GM19463 (cell line): ENCODE data around the gene DHRS7C.

Experiments used
- ATAC-seq: cut with Tn5 transposase; IDR thresholded peaks from one replicate; pipeline ENCODE4 v1.9.1; 2021; ENCODE audit warnings: mild to moderate bottlenecking, moderate library complexity; ENCODE audit not compliant: unreplicated experiment

Gene DHRS7C, protein sequence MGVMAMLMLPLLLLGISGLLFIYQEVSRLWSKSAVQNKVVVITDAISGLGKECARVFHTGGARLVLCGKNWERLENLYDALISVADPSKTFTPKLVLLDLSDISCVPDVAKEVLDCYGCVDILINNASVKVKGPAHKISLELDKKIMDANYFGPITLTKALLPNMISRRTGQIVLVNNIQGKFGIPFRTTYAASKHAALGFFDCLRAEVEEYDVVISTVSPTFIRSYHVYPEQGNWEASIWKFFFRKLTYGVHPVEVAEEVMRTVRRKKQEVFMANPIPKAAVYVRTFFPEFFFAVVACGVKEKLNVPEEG

DNA sequence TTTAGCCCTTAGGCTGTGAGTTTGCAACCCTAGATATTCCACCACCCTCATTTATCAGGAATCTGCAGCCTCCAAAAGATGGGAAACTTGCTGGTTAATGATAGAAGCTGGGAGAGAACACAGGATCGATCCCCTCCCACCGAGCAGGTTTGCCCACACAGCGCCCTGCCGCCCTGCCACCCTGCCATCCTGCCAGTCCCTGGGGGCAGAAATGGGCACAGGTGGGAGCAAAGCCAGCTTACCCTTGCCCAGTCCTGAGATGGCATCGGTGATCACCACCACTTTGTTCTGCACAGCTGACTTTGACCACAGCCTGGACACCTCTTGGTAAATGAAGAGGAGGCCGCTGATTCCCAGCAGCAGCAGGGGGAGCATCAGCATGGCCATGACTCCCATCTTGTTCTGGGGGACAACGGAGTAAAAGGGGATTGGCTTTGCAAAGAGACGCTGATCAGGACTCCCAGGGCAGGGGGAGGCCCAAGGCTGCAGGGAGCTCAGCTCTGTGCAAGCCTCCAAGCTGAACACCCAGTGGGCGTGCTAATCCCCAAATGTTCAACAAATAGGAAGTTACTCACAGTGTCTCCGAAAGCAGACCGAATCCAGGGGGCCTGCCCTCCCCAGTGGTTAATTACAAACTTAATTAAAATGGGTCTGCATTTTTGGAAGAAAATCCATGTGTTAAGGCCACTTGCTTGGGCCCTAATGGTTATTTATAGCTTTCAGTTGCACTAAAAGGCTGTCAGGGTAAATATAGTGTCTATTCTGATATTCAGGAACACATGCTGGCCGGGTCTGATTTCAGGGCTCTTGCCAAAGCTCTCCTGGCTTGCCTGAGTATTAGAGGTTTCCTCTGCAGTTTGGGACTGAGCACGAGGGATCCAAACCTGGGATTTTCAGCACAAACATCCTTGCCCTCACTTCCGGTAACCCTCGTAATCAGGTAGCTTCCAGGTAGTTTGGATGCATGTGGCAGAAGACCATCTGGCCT, at the start of gene DHRS7C:
Gene DHRS7C (minus strand): TSS at position 704 of the 988 bp plus-strand sequence. CDS start 308 bp downstream, at position 396.
- no peak for ATAC-seq

DNA sequence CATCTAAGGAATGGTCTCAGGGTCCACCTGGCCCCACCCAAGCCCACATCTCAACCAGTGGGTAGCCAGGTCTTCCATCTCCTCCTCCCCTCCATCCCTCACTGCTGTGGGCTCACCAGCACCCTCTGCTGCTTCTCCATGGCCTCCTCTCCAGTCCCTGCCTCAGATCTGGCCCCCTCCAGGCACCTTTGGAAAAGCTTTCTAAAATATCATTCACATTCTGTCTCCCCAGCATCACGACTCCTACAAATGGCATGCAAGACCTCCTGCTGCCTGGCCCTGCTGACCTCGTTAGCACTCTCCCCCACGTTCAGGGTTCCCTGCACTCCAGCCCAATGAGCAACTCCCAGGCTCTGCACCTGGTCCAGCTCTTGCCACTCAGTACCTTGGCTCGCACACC, 48.0 kb upstream of the DHRS7C start:
- no peak for ATAC-seq

DNA sequence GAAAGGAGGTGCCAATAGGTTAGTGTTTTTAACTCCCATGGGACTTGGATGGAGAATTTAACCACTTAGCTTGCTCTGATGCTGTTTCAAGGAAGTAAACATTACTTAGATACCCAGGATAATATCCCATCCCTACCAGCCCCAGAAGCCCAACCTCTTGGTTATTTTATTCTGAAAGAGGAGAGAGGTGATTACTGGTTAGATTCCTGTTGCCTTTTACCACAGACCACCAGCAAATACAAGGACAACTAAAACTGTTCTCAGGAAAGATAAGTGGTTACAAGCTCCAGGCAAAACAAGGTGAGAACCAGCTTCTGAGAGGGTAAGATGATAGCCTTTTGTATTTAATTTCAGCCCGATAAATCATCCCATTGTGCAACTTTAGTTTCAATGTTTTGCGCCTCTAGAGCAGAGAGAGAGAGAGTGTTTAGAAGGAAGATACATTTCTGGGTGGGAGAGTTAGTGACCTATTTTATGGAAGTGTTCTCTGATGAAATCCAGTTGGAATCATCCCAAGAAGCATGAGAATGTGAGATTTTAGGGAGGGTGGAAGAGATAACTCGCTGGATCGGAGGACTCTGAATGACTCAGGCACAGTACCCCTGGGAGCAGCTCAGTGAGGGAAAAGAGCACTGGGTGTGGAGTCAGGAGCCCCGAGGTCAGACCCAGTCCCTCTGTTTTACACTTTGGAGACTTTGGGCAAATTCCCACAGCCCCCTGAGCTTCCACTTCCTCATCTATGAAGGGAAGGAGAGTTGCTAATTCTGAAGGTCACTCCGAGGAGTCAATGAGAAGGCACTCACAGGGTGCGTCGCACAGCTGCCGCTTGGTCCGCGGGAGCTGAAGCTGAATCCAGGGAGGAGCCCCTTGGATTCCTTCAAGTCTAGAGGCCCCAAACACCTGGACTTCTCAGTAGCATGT, 46.4 kb upstream of the DHRS7C start:
- no peak for ATAC-seq

DNA sequence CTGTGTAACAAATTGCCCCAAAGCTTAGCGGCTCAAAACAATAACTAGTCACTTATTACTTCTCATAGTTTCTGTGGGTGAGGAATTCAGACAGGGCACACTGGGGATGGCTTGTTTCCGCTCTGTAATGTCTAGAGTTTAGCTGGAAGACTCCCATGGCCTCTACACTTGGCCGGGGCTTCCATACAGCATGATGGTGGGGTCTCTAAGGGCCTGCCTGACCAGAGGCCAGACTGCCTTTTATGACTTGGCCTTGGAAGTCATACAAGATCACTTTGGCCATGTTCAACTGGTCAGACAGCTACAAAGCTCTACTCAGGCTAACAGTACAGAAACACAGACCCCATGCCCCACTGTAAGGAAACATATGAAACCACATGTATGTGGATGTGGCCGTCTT, 42.5 kb upstream of the DHRS7C start:
- ATAC-seq = no peak

DNA sequence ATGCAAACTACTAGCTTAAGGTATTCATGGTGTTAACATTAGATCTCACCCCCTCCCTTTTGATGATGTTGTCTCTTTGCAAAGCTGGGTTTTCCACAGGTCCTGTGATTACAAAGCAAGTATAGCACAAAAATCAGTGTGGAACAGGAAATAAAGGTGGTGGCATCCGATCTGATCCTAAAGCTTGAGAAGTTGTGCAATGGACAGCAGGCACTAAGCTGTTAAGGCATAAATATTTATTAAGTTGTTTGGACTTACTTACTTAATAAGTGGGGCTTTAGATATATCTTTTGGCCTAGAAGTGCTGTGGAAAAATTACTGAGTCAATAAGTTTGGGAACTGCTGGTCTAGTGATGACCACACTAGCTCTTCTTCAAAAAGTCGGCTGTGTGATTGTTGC, 39.3 kb upstream of the DHRS7C start:
- ATAC-seq = no peak

DNA sequence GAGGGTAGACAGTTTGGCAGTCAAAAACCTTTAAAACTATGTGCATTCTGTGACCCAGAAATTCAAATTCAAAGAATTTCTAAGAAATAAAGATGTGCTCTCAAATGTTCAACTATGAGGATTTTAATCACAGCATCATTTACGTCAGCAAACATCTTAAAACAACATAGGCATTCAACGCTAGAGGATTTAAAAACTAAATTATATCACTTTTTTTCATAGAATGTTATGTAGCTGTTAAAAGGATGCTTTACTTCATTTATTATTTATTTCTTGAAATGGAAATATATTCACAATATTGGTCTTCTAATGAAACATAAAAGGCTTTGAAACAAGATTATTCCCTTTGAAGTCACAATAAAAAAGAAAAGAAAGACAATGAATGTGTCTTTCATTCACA, 38.0 kb upstream of the DHRS7C start:
- no peak for ATAC-seq

DNA sequence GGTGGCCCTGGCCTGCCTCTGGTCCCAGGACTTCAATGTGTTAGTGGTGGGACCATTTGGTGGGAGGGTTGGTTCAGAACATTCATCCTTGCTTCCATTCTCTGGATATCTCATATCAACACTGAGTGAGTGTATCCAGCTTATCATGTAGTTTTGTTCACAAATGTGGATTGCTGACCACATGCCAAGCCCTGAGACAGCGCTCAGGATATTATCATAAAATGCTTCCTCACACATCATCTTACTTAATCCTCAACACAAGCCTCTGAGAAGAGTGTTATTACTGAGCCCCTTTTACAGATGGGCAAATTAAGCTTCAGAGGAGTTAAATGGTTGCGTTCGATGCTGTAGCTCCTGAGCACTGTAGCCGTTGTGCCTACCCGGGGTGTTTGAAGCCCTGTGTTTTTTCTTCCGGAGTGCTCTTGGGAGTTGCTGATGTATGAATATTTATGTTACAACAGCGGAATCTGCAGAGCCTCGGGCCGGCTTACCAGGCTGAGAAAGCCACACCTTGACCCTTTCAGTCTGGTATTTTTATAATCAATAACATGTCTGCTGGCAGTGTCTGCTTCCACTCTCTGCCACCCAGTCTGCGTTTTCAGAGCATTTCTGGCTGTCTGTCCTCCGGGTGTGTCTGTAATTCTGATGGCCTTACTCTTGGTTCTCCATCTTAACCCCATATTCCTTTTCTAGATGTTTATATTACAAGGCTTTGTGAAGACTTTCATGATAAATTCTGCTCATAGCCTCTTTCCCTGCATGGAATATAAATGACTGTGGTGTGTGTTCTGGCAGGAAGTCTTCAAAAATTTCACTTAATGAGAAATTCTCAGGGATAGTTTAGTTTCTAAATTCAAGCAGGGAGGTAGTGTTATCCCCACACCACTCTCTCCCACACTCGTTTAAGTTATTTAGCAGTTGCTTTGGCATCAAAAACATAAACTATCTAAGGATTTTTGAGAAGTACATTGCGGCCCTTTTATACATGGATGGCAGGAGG, 37.2 kb upstream of the DHRS7C start:
- ATAC-seq = no peak

DNA sequence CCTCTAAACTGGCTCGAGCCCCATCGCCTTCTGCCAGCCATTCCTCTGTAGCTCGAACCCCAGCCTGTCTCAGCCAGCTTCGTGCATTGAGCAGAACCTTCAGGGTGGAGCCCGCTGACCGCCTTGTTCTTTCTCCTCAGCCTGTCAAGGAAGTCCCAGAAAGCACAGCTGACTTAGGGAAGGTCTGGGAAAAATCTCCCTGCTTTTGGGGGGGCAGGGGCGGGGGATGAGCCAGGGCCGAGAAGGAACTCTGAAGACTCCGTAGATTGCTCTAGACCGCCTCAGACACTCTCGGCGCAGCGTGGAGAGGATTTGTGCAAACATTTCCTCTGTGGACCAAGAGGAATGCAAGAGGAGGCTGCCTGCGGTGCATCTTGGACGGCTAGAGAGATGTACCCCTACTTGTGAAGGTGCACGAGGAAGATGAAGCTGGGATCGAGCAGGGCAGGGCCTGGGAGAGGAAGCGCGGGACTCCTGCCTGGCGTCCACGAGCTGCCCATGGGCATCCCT, 34.3 kb upstream of the DHRS7C start, which contains the start of gene GLP2R:
Gene GLP2R (plus strand): TSS at position 284 of the 510 bp plus-strand sequence. CDS start 140 bp downstream, at position 424.
- ATAC-seq = no peak

DNA sequence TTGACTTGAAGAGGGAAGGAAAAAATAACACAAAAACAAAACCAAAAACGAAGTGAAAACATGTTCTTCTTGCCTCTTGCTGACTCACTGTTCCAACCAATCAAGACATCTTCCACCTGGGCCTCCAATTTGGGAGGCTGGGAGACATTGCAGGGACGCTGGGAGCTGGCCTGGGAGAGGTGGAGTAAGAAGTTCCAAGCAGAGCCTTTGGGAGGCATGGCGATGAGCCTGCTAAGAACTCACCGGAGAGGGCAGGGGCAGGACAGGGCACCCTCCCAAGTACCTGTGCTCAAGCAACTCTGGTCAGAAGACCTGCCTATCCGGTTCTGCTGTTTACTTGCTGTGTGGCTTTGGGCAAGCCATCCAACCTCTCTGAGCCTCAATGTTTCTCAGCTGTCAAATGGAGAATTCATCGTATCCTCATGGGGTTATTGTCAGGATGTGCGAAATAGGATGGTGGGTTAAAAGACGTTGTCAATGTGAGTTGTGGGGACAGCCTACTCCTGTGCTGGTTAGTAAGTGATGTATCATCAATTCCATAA, 33.5 kb upstream of the DHRS7C start:
- ATAC-seq = no peak

DNA sequence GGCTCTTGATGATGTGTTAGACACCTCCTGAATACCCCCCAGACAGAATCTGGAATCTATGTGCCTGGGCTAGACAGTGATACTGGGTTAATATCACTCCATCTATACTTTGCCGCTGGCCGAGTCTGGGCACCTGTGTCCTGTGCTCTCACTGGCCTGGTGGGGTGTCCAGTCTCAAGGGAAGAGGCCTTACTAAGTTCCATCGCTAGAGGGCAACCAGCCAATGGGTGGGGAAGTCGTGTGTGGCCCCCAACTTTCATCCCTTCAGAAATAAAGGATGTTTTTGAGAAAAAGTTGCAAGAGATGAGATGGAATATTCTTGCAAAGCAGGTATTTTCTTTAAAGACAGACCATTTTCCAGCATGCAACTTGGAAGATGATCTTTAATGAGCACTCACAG, 32.7 kb upstream of the DHRS7C start:
- ATAC-seq = no peak

DNA sequence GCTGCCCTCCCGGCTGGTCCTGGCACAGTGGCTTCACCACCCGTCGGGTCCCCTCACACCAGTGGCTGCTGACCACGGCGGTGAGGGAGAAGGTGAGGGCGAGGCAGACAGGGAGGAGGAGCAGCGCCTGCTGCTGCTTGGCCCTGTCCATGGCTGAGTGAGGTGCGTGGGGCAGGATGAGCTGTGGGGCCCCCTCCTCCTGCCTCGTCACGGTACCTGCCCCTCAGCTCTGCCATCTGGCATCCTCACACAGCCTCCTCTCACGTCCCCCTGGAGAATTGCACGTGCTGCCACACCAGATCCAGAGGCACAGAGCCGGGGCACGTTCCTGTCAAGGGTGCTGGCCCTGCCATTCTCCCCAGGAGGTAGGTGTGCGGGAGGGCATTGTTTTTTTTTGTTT, 30.5 kb upstream of the DHRS7C start, which contains the start of gene GSG1L2:
Gene GSG1L2 (minus strand): TSS at position 159 of the 400 bp plus-strand sequence. CDS start 8 bp downstream, at position 151.
- ATAC-seq = no peak

DNA sequence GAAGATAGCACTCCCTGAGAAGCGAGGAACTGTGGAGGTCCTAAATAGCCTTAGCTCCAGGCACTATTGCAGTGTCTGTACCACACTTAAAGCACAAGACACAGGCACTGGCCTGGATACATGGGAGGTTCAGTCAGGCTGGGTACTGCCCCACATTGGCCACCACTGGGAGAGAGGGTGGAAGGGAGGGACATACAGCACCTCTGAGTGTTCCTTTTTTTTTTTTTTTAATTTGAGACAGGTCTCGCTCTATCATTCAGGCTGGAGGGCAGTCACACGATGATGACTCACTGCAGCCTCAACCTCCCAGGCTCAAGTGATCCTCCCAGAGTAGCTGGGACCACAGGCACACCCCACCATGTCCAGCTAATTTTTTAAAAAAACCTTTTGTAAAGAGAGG, 29.1 kb upstream of the DHRS7C start:
- ATAC-seq = no peak

DNA sequence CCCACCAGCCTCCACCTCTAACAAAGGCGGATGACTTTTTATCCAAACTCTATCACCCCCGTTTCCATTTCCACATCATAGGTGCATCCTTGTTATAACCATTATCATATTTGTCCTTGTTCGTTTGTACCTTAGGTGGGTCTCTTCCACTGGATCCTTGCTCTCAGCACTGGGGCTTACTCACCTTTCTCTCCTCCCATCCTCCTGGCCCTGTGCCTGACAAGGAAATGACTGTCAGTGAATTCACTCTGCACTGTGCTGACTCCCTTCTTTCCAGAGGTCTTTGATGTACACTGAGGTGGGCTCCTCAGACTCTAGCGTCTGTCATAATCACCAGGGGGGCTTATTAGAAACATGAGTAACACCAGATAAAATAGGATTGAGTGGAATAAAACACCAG, 27.4 kb upstream of the DHRS7C start:
- ATAC-seq = no peak

DNA sequence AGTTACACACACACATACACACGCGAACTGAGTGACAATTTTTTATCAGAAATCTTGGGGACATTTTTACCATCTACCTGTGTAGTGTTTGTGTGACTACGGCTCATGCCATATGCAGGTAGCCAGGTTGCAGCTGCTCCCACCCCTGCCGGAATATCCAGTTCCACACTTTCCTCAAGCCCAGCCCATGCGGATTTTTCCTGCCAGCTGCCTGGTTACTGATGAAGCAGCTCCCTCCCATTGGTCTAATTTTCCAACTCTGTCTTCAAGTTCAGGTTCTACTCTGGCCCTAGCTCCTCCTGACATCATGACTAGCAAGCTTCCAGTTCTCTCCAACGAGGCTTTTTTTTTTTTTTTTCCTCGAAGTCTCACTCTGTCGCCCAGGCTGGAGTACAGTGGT, 25.7 kb upstream of the DHRS7C start:
- ATAC-seq = no peak

DNA sequence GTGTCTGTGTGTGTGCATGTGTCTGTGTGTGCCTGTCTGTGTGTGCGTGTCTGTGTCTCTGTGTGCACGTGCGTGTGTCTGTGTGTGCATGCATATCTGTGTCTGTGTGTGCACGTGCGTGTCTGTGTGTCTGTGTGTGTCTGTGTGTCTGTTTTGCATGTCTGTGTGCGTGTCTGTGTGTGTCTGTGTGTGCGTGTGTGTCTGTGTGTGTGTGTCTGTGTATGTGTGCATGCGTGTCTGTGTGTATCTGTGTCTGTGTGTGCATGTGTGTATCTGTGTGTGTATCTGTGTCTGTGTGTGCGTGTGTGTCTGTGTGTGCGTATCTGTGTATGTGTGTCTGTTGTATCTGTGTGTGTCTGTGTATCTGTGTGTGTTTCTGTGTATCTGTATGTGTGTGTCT, 25.1 kb upstream of the DHRS7C start:
- no peak for ATAC-seq

DNA sequence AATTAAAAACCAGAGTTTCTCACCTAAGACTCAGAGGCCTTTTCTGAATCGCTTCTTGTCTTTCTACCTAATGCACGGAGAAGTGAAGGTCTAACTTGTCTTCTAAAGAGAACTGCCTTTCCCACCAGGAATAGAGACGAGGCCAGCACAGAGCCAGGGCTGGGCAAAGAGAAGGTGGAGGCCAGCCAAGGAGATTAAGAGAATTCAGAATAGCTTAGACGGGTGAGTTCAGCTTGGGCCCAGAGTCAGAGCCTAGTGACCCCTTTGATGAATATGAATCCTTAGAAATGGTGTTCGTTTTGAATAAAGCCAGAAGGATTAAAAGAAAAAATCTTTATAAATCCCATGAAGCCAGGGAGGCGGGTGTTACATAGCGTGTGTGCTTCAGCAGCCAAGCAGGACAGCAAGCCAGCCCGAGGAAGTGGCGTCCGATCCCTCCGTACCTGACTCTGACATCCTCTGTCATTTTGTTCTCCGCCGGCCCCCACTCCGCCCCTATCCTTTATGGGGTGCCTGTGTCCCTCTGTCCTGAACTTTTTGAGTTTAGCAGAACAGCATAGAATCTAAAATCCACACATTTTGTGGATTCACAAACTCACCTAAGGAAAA, 23.0 kb upstream of the DHRS7C start:
- no peak for ATAC-seq

DNA sequence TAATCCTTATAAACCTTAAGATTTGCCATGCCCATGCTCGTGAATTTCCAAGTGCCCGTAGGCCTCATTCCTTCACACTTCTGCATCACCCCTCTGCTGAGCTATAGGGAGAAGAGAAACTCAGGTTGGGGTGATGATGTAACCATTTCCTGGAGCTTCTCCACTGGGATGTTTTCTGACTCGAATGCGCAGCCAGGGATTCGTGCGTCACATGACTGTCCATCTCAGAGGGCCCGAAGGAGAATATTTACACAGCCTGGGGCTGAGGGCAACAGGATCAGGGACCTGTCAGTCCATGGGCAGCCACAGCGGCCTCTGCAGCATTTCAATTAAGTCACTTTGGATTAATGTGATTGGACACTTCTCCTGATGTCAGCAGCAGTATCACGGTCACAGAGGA, 21.8 kb upstream of the DHRS7C start:
- ATAC-seq = no peak

DNA sequence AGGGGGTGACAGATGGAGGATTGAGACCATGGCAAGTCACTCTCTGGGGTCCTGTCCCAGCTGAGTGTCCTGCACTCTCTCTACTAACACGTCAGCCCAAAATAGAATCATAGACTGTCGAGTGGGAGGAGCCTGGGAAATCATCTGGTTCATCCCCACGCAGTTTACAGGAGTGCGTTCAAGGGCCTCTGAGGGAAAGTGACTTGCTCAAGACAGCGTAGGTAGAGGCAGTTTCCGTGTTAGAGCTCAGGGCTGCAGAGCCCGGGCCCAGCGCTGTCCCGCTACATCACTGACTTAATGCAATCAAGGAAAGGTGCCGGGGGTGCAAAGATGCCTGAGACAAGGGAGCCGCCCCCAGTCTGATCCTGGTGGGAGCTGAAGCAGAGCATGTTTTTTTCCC, 20.1 kb upstream of the DHRS7C start:
- no peak for ATAC-seq

DNA sequence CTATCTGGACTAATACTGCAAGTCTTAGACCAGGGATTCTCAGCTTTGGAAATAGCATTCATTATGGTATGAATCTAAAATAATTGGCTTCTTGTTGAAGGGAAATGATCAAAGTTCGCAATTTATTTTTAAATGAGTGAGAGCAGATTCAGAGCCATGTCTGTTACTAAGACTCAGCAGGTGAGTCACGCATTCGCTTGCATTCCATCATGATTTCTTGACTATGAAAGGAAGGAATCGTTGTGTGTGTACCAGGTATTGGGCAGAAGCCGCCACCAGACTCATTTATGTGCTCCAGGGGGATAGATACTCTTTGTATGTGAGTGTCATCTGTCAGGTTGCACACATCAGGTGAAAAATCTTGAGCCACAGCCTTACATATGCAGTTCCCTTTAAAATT, 19.7 kb upstream of the DHRS7C start:
- no peak for ATAC-seq
